Neural crest cell (in vitro differentiated cells): ENCODE data around the gene HBP1. TPM values are rescaled to one million over a fixed set of nuclear protein-coding genes. Genes with fewer than 3 reads are reported as not detected.

Experiments used
- DNase-seq: peaks from one replicate; pipeline ENCODE4 v3.0.0; 2021; ENCODE audit warnings: low read depth, mixed read lengths, low spot score
- H3K27ac Mint-ChIP-seq: one replicate; pipeline ENCODE4 v1.8.0; 2021; ENCODE audit warnings: mild to moderate bottlenecking, mixed read lengths; ENCODE audit not compliant: unreplicated experiment
- H3K27me3 Mint-ChIP-seq: 2 replicates; pipeline ENCODE4 v1.8.0; 2021; ENCODE audit warnings: low read depth, mild to moderate bottlenecking, mixed read lengths
- H3K36me3 Mint-ChIP-seq: 2 replicates; pipeline ENCODE4 v1.8.0; 2021; ENCODE audit warnings: low read depth, mild to moderate bottlenecking, mixed read lengths
- H3K4me1 Mint-ChIP-seq: 2 replicates; pipeline ENCODE4 v1.8.0; 2021; ENCODE audit warnings: mixed read lengths
- H3K4me3 Mint-ChIP-seq: one replicate; pipeline ENCODE4 v1.8.0; 2021; ENCODE audit warnings: mild to moderate bottlenecking, mixed read lengths
- H3K9me3 Mint-ChIP-seq: 2 replicates; pipeline ENCODE4 v1.8.0; 2021; ENCODE audit warnings: mixed read lengths
- CTCF ChIP-seq: fragments of 200-600 bp; sonication (generic); conservative IDR thresholded peaks from 2 replicates; pipeline ENCODE4 v1.5.0; 2021; ENCODE audit warnings: antibody characterized with exemption, mild to moderate bottlenecking
- long read RNA-seq: library from polyadenylated mRNA; unstranded; transcript quantifications from one replicate; pipeline ENCODE4 v2.0.0, GENCODE V29; 2020
- total RNA-seq: library from RNA; stranded (reverse); gene quantifications from 2 replicates; pipeline ENCODE4 v1.2.1, GENCODE V29; 2021

Gene HBP1, protein sequence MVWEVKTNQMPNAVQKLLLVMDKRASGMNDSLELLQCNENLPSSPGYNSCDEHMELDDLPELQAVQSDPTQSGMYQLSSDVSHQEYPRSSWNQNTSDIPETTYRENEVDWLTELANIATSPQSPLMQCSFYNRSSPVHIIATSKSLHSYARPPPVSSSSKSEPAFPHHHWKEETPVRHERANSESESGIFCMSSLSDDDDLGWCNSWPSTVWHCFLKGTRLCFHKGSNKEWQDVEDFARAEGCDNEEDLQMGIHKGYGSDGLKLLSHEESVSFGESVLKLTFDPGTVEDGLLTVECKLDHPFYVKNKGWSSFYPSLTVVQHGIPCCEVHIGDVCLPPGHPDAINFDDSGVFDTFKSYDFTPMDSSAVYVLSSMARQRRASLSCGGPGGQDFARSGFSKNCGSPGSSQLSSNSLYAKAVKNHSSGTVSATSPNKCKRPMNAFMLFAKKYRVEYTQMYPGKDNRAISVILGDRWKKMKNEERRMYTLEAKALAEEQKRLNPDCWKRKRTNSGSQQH
- total RNA-seq: 15.7 and 15.8 TPM in 2 replicates
- long read RNA-seq, transcript HBP1-201 (11 exons, 2,829 nt): minor isoform, 7 of 60 reads
- long read RNA-seq, transcript HBP1-208 (11 exons, 2,704 nt): major isoform, 21 of 60 reads
- long read RNA-seq, partial matches to known transcripts: 14 of 60 reads
- long read RNA-seq, other reads (novel, unspliced or antisense): 16 of 60 reads

- peak within 1 kb of the TSS; percentile 98 for H3K27ac Mint-ChIP-seq
- no peaks in the 10 kb centered on the region for H3K9me3 Mint-ChIP-seq
- TF ChIP-seq CTCF: no peak
- H3K27me3 Mint-ChIP-seq: peaks cover 4% of the 10 kb centered on the region
- no peaks in the 10 kb centered on the region for H3K36me3 Mint-ChIP-seq
- peaks cover 35% of the 10 kb centered on the region for H3K4me1 Mint-ChIP-seq
- peak; percentile 95 for DNase-seq
- H3K4me3 Mint-ChIP-seq: peak within 1 kb of the TSS; percentile 98
Observed at GRCh38 chr7:107168233-107169119, at the start of gene HBP1. HBP1 (plus strand) TSS chr7:107169003; CDS start chr7:107179894, 10,891 bp downstream.

GRCh38 chr7:107119376-107120105 lies 49.3 kb upstream of the HBP1 start:
- no peak overlapping the region for H3K4me3 Mint-ChIP-seq
- no peak for TF ChIP-seq CTCF
- no peaks in the 10 kb centered on the region for H3K27me3 Mint-ChIP-seq
- no peaks in the 10 kb centered on the region for H3K9me3 Mint-ChIP-seq
- no peak for DNase-seq
- peaks cover 9% of the 10 kb centered on the region for H3K4me1 Mint-ChIP-seq
- no peaks in the 10 kb centered on the region for H3K36me3 Mint-ChIP-seq
- no peak overlapping the region for H3K27ac Mint-ChIP-seq

GRCh38 chr7:107122486-107122911 lies 46.3 kb upstream of the HBP1 start:
- no peak overlapping the region for H3K27ac Mint-ChIP-seq
- peaks cover 9% of the 10 kb centered on the region for H3K4me1 Mint-ChIP-seq
- TF ChIP-seq CTCF: no peak
- H3K27me3 Mint-ChIP-seq: no peaks in the 10 kb centered on the region
- H3K9me3 Mint-ChIP-seq: no peaks in the 10 kb centered on the region
- no peak overlapping the region for H3K4me3 Mint-ChIP-seq
- no peaks in the 10 kb centered on the region for H3K36me3 Mint-ChIP-seq
- DNase-seq: no peak

DNA sequence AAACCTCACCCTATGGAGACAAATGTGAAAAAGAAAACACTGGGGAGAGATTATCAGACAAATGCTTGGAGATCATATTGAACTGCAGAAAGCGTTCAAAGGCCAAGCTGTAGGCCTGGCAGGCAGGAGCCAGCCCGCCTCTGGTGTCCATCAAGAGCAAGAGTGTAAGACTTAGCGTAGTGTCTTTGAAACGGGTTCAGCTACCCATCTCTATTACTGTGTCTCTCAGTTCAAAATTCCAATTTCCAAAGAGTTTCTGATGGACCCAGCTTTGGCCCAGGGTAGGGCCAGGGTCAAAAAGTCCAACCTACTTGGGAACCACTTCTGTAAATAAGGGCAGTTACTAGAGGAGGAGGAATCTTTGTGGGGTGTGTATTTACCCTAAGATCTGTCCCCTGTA lies 45.4 kb upstream of the HBP1 start:
- Mint-ChIP-seq H3K27me3 (no peaks in the 10 kb centered on the region), H3K4me3 (no peak overlapping the region), H3K4me1 (peaks cover 4% of the 10 kb centered on the region), H3K36me3 (no peaks in the 10 kb centered on the region), H3K9me3 (no peaks in the 10 kb centered on the region), H3K27ac (no peak overlapping the region)
- no peak for DNase-seq
- no peak for TF ChIP-seq CTCF

GRCh38 chr7:107125475-107125874 lies 43.3 kb upstream of the HBP1 start:
- no peak overlapping the region for H3K4me3 Mint-ChIP-seq
- no peaks in the 10 kb centered on the region for H3K9me3 Mint-ChIP-seq
- no peak for TF ChIP-seq CTCF
- no peaks in the 10 kb centered on the region for H3K36me3 Mint-ChIP-seq
- H3K27ac Mint-ChIP-seq: no peak overlapping the region
- DNase-seq: no peak
- no peaks in the 10 kb centered on the region for H3K27me3 Mint-ChIP-seq
- peaks cover 8% of the 10 kb centered on the region for H3K4me1 Mint-ChIP-seq
